IMR-90 (cell line): ENCODE results near the gene SMYD1. TPM values are rescaled to one million over a fixed set of nuclear protein-coding genes. Genes with fewer than 3 reads are reported as not detected.

Experiments used
- ATAC-seq: fragments of 200-7000 bp; cut with Tn5 transposase; 2 replicates; pipeline ENCODE4 v1.9.1; 2020; ENCODE audit warnings: low read depth, mild to moderate bottlenecking, moderate library complexity
- BruUV-seq: library from RNA; stranded (reverse); fragments of 400-500 nt; replicated peaks from 2 replicates; lab custom pipeline; 2021; lab: Mats Ljungman, UMichigan
- CTCF ChIA-PET: fragments of 300-600 bp; formaldehyde crosslinking; extraction: SDS; loops from one replicate; lab custom pipeline; 2021; ENCODE audit warnings: antibody characterized with exemption; lab: Yijun Ruan, JAX
- POLR2A ChIA-PET: fragments of 300-600 bp; sonication (Branson Sonifier 250); formaldehyde crosslinking; loops from one replicate; lab custom pipeline; 2022; ENCODE audit warnings: antibody characterized with exemption; ENCODE audit not compliant: unreplicated experiment; lab: Charles Lee
- DNase-seq: peaks from one replicate; pipeline ENCODE4 v3.0.0; 2013
- H2AFZ ChIP-seq: replicated peaks from 2 replicates; pipeline ENCODE3; 2013; ENCODE audit warnings: low read length, mild to moderate bottlenecking; ENCODE audit not compliant: poor library complexity
- H2AK5ac ChIP-seq: 2 replicates; pipeline ENCODE4 v1.6.1; 2013; ENCODE audit warnings: low read depth, low read length, inconsistent platforms
- H2AK9ac ChIP-seq: replicated peaks from 2 replicates; pipeline ENCODE3; 2013; ENCODE audit warnings: mild to moderate bottlenecking, low read depth, low read length, moderate library complexity; ENCODE audit not compliant: poor library complexity
- H2BK120ac ChIP-seq: 2 replicates; pipeline ENCODE4 v1.6.1; 2013; ENCODE audit warnings: low read depth, low read length, inconsistent platforms
- H2BK15ac ChIP-seq: 3 replicates; pipeline ENCODE4 v1.6.1; 2013; ENCODE audit warnings: low read depth, low read length, inconsistent platforms
- H2BK20ac ChIP-seq: 2 replicates; pipeline ENCODE4 v1.6.1; 2013; ENCODE audit warnings: low read depth, mild to moderate bottlenecking, inconsistent platforms, low read length, moderate library complexity
- H2BK5ac ChIP-seq: 2 replicates; pipeline ENCODE4 v1.6.1; 2013; ENCODE audit warnings: mild to moderate bottlenecking, low read depth, low read length, inconsistent platforms; ENCODE audit not compliant: poor library complexity, severe bottlenecking
- H3K14ac ChIP-seq: replicated peaks from 2 replicates; pipeline ENCODE4 v1.6.1; 2013; ENCODE audit warnings: low read depth, low read length, inconsistent platforms
- H3K18ac ChIP-seq: 2 replicates; pipeline ENCODE4 v1.6.1; 2013; ENCODE audit warnings: low read depth, low read length, control low read depth
- H3K23ac ChIP-seq: 2 replicates; pipeline ENCODE4 v1.6.1; 2013; ENCODE audit warnings: low read depth, low read length, inconsistent platforms
- H3K27ac ChIP-seq: 2 replicates; pipeline ENCODE4 v1.5.1; 2013; ENCODE audit warnings: mild to moderate bottlenecking, control low read depth, low read length; ENCODE audit not compliant: insufficient read depth
- H3K27me3 ChIP-seq: 2 replicates; pipeline ENCODE4 v1.6.1; 2013; ENCODE audit warnings: low read length; ENCODE audit not compliant: control insufficient read depth, insufficient read depth
- H3K36me3 ChIP-seq: 2 replicates; pipeline ENCODE4 v1.6.1; 2013; ENCODE audit warnings: low read length, mixed read lengths; ENCODE audit not compliant: control insufficient read depth, insufficient read depth
- H3K4ac ChIP-seq: 2 replicates; pipeline ENCODE4 v1.6.1; 2013; ENCODE audit warnings: low read depth, low read length, inconsistent platforms
- H3K4me1 ChIP-seq: 2 replicates; pipeline ENCODE4 v1.6.1; 2013; ENCODE audit warnings: low read length, mixed read lengths; ENCODE audit not compliant: control insufficient read depth, insufficient read depth
- H3K4me2 ChIP-seq: 2 replicates; pipeline ENCODE4 v1.6.1; 2013; ENCODE audit warnings: low read depth, mild to moderate bottlenecking, control low read depth, low read length, moderate library complexity
- H3K4me3 ChIP-seq: 2 replicates; pipeline ENCODE4 v1.5.1; 2013; ENCODE audit warnings: low read depth, mild to moderate bottlenecking, control low read depth, low read length, moderate library complexity; ENCODE audit not compliant: insufficient read depth
- H3K56ac ChIP-seq: 2 replicates; pipeline ENCODE4 v1.6.1; 2013; ENCODE audit warnings: low read length, inconsistent platforms; ENCODE audit not compliant: insufficient read depth; ENCODE audit errors: extremely low read depth
- H3K79me1 ChIP-seq, 2 experiments: 2 replicates each; pipeline ENCODE4 v1.6.1; 2013; ENCODE audit warnings: low read length in 2 of 2, inconsistent platforms in 1 of 2, low read depth in 1 of 2
- H3K9ac ChIP-seq: 2 replicates; pipeline ENCODE4 v1.6.1; 2013; ENCODE audit warnings: low read depth, low read length, control low read depth
- H3K9me1 ChIP-seq: 2 replicates; pipeline ENCODE4 v1.6.1; 2013; ENCODE audit warnings: low read length, inconsistent platforms; ENCODE audit not compliant: insufficient read depth
- H3K9me3 ChIP-seq: 2 replicates; pipeline ENCODE4 v1.6.1; 2013; ENCODE audit warnings: low read length; ENCODE audit not compliant: control insufficient read depth, insufficient read depth
- H4K20me1 ChIP-seq: 2 replicates; pipeline ENCODE4 v1.6.1; 2013; ENCODE audit warnings: low read length, inconsistent platforms; ENCODE audit not compliant: insufficient read depth
- H4K5ac ChIP-seq: 2 replicates; pipeline ENCODE4 v1.6.1; 2013; ENCODE audit warnings: mild to moderate bottlenecking, low read depth, low read length, control low read depth
- H4K8ac ChIP-seq, 2 experiments: 2 replicates each; pipeline ENCODE4 v1.6.1; 2013; ENCODE audit warnings: low read depth in 2 of 2, low read length in 2 of 2, control low read depth in 1 of 2, inconsistent platforms in 1 of 2
- H4K91ac ChIP-seq: 2 replicates; pipeline ENCODE4 v1.6.1; 2013; ENCODE audit warnings: low read depth, low read length, inconsistent platforms; ENCODE audit not compliant: insufficient read depth
- CEBPB ChIP-seq: IDR thresholded peaks from 2 replicates; pipeline ENCODE4 v1.6.1; 2012; ENCODE audit warnings: low read depth, low read length, improper control_type of control experiment
- CHD1 ChIP-seq: IDR thresholded peaks from 2 replicates; pipeline ENCODE4 v1.6.1; 2012; ENCODE audit warnings: low read depth, low read length, improper control_type of control experiment
- CTCF ChIP-seq: conservative IDR thresholded peaks from 2 replicates; pipeline ENCODE4 v1.5.1; 2012; ENCODE audit warnings: mild to moderate bottlenecking, low read depth, low read length, improper control_type of control experiment
- ELK1 ChIP-seq: fragments of 150-350 bp; IDR thresholded peaks from 2 replicates; pipeline ENCODE4 v1.6.1; 2016; ENCODE audit warnings: low read depth, mild to moderate bottlenecking, low read length, moderate library complexity, borderline replicate concordance
- MAFK ChIP-seq: IDR thresholded peaks from 2 replicates; pipeline ENCODE4 v1.6.1; 2012; ENCODE audit warnings: low read depth, low read length, improper control_type of control experiment
- MAZ ChIP-seq: IDR thresholded peaks from 2 replicates; pipeline ENCODE4 v1.6.1; 2012; ENCODE audit warnings: low read depth, mild to moderate bottlenecking, low read length, improper control_type of control experiment, moderate library complexity, borderline replicate concordance
- NFE2L2 ChIP-seq: fragments of 150-350 bp; IDR thresholded peaks from 2 replicates; pipeline ENCODE4 v1.6.1; 2016; ENCODE audit warnings: low read depth, mild to moderate bottlenecking, low read length
- POLR2A ChIP-seq: IDR thresholded peaks from 2 replicates; pipeline ENCODE4 v1.6.1; 2012; ENCODE audit warnings: mild to moderate bottlenecking, low read depth, low read length
- RAD21 ChIP-seq: IDR thresholded peaks from 2 replicates; pipeline ENCODE4 v1.6.1; 2012; ENCODE audit warnings: low read length, improper control_type of control experiment
- RFX5 ChIP-seq: IDR thresholded peaks from 2 replicates; pipeline ENCODE4 v1.8.0; 2012; ENCODE audit warnings: low read depth, mild to moderate bottlenecking, low read length, moderate library complexity
- SMC3 ChIP-seq: fragments of 150-350 bp; IDR thresholded peaks from 2 replicates; pipeline ENCODE4 v1.6.1; 2016; ENCODE audit warnings: low read depth, mild to moderate bottlenecking, antibody characterized with exemption, low read length, moderate library complexity
- USF2 ChIP-seq: fragments of 150-350 bp; IDR thresholded peaks from 2 replicates; pipeline ENCODE4 v1.6.1; 2017; ENCODE audit warnings: mild to moderate bottlenecking, antibody characterized with exemption, low read length, low read depth
- WGBS, 2 experiments: methylation state at CpG; one replicate each; pipeline versions ENCODE4 v1.1.5 to v1.1.7; 2013; ENCODE audit warnings: missing lambda C conversion rate in 2 of 2; ENCODE audit not compliant: insufficient read length in 1 of 2; ENCODE audit errors: extremely low coverage in 2 of 2; 5-methylcytosine and 5-hydroxymethylcytosine counted together
- dilution Hi-C: fragments of 300-500 bp; cut with HindIII; formaldehyde crosslinking; loops from one replicate; pipeline ENCODE4 v1.14.3; 2018; ENCODE audit warnings: low sequenced_read_pairs; ENCODE audit not compliant: unreplicated experiment
- in situ Hi-C: fragments of 300-500 bp; cut with MboI; formaldehyde crosslinking; loops from 3 replicates; pipeline ENCODE4 v1.14.3; 2019; ENCODE audit warnings: low sequenced_read_pairs, inconsistent platforms, mixed read lengths
- intact Hi-C: fragments of 100-400 bp; cut with micrococcal nuclease; formaldehyde crosslinking; loops from 2 replicates; pipeline ENCODE4 v1.10.0; 2022
- polyA plus RNA-seq, 3 experiments: library from polyadenylated mRNA; depleted of rRNA; stranded (reverse); fragments of >200 nt; gene quantifications; 2 replicates each; pipeline ENCODE4 v1.2.3, GENCODE V29; 2012; ENCODE audit warnings: low replicate concordance in 1 of 3
- total RNA-seq: library from RNA; depleted of rRNA; stranded (reverse); fragments of >200 nt; gene quantifications from 2 replicates; pipeline ENCODE4 v1.2.3, GENCODE V29; 2012

SMYD1 gene
- total and polyA plus RNA-seq, 2 of the 4 experiments (the other 2 are of a cell fraction) = not detected

- Histone ChIP-seq H3K4me1 (no peaks in the 10 kb centered on the region), H3K9me1 (no peaks in the 10 kb centered on the region; the same call in 1 of the 2 replicates), H4K91ac (no peak overlapping the region), H2AK9ac (no peak overlapping the region), H3K4me2 (no peak overlapping the region), H2AK5ac (no peak overlapping the region), H3K4ac (no peak overlapping the region), H3K14ac (no peak overlapping the region), H2BK120ac (no peak overlapping the region), H3K56ac (no peak overlapping the region), H3K23ac (no peak overlapping the region), H2BK15ac (no peak overlapping the region), H2BK5ac (no peak overlapping the region), H2BK20ac (no peak overlapping the region), H3K27ac (no peak overlapping the region), H3K9me3 (no peaks in the 10 kb centered on the region), H4K8ac (no peak overlapping the region), H3K4me3 (no peak overlapping the region), H2AFZ (no peak overlapping the region), H3K27me3 (no peaks in the 10 kb centered on the region), H3K9ac (no peak overlapping the region), H4K5ac (no peak overlapping the region), H4K20me1 (no peaks in the 10 kb centered on the region), H3K79me1 (no peaks in the 10 kb centered on the region), H3K18ac (no peak overlapping the region), H3K36me3 (no peaks in the 10 kb centered on the region)
- DNase-seq (no peak), ATAC-seq (no peak)
- TF ChIP-seq POLR2A (no peak), SMC3 (no peak), RFX5 (no peak), MAZ (no peak), RAD21 (no peak), ELK1 (no peak), MAFK (no peak), CHD1 (no peak), CTCF (no peak), CEBPB (no peak), USF2 (no peak), NFE2L2 (no peak)
- in situ Hi-C loops = loop anchor here (25.0 kb wide), 1 partner anchor 808 kb away; no protein-coding TSS in a partner anchor
- ChIA-PET CTCF (interaction anchor here (1.0 kb wide), 1 partner anchor 41 kb away, joined by 3 read pairs; no protein-coding TSS in a partner anchor), POLR2A (no interaction called here)
- BruUV-seq = no TSS peak
- WGBS, 2 experiments = no CpG with 5 or more reads among the region's 3 CpGs
- dilution Hi-C loops = no loop called here
- intact Hi-C loops = no loop called here
Observed at GRCh38 chr2:88019985-88020384, 47.6 kb upstream of the SMYD1 start.
